Activated CD8-positive, alpha-beta memory T cell treated with anti-CD3 and anti-CD28 coated beads for 4 hours (primary cell): ENCODE results near the gene DTX3L.

Source experiments
- DNase-seq, 2 donors: peaks; one replicate each; pipeline ENCODE4 v3.0.0-alpha.2; 2020; ENCODE audit warnings: low read depth in 2 of 2

The DTX3L gene

GRCh38 chr3:122606330-122606729 lies 42.2 kb downstream of the DTX3L start:
- DNase-seq, result no peak

GRCh38 chr3:122608916-122609315 lies 44.8 kb downstream of the DTX3L start:
- DNase-seq, result no peak

GRCh38 chr3:122609798-122610559 lies 45.8 kb downstream of the DTX3L start:
- no peak for DNase-seq

GRCh38 chr3:122612696-122613095 lies 48.6 kb downstream of the DTX3L start:
- DNase-seq, result no peak

- no peak for DNase-seq
Observed at GRCh38 chr3:122615303-122615702, 51.2 kb downstream of the DTX3L start.

- no peak for DNase-seq
Observed at GRCh38 chr3:122618614-122619013, 54.5 kb downstream of the DTX3L start.

- DNase-seq, result no peak
Observed at GRCh38 chr3:122619040-122619439, 54.9 kb downstream of the DTX3L start.

- DNase-seq, result no peak
Observed at GRCh38 chr3:122620399-122620798, 56.3 kb downstream of the DTX3L start.

GRCh38 chr3:122621112-122621511 lies 57.0 kb downstream of the DTX3L start:
- DNase-seq, result no peak

GRCh38 chr3:122623031-122623829 lies 59.1 kb downstream of the DTX3L start:
- DNase-seq, result no peak
